Spinal cord (tissue), 10 donors: Measurements from ENCODE around the gene GCM1. TPM values are rescaled to one million over a fixed set of nuclear protein-coding genes. Genes with fewer than 3 reads are reported as not detected.
A peak's percentile ranks its signal among the peaks of the same experiment; 100 is the strongest.

Source experiments
- DNase-seq, 6 donors: peaks; one replicate each; pipeline versions ENCODE4 v3.0.0 to v3.0.0-alpha.2; 2013 to 2015; ENCODE audit warnings: low spot score in 6 of 6, low read depth in 4 of 6
- H3K27ac ChIP-seq: one replicate; pipeline ENCODE4 v1.5.1; 2013; ENCODE audit warnings: low read depth, low read length, control low read depth
- H3K27me3 ChIP-seq: one replicate; pipeline ENCODE4 v1.6.1; 2013; ENCODE audit warnings: low read length; ENCODE audit not compliant: control insufficient read depth, insufficient read depth
- H3K36me3 ChIP-seq: one replicate; pipeline ENCODE4 v1.6.1; 2013; ENCODE audit warnings: low read length; ENCODE audit not compliant: control insufficient read depth, insufficient read depth
- H3K4me1 ChIP-seq: one replicate; pipeline ENCODE4 v1.6.1; 2013; ENCODE audit warnings: low read length; ENCODE audit not compliant: control insufficient read depth, insufficient read depth
- H3K4me3 ChIP-seq: one replicate; pipeline ENCODE4 v1.5.1; 2013; ENCODE audit warnings: low read depth, low read length, control low read depth
- H3K9me3 ChIP-seq: one replicate; pipeline ENCODE4 v1.6.1; 2013; ENCODE audit warnings: low read length; ENCODE audit not compliant: control insufficient read depth, insufficient read depth
- WGBS: methylation state at CpG from one replicate; pipeline ENCODE4 v1.1.5; 2013; ENCODE audit warnings: missing lambda C conversion rate; ENCODE audit not compliant: insufficient coverage; 5-methylcytosine and 5-hydroxymethylcytosine counted together
- polyA plus RNA-seq, 2 donors: library from polyadenylated mRNA; unstranded; fragments of 120-200 nt; gene quantifications; one replicate each; pipeline ENCODE4 v1.2.1, GENCODE V29; 2013; ENCODE audit not compliant: insufficient read length in 2 of 2
- small RNA-seq: library from RNA; depleted of rRNA; stranded (forward); fragments of <200 nt; gene quantifications from one replicate; pipeline ENCODE3, GENCODE V24; 2014; ENCODE audit warnings: low replicate concordance
- total RNA-seq, 2 donors: library from RNA; depleted of rRNA in 1 of 2; stranded (reverse); fragments of 120-200 nt in 1 of 2; fragments of >200 nt in 1 of 2; gene quantifications; one replicate each; pipeline versions ENCODE4 v1.2.3 to v1.2.4, GENCODE V29; 2013 to 2014
- donor health status: healthy.

GCM1 gene
- total and polyA plus RNA-seq, 4 donors: 0.11 TPM; not detected in 3

- no peak for DNase-seq
- peaks cover 34% of the 10 kb centered on the region for H3K36me3 ChIP-seq
- no peak overlapping the region for H3K4me3 ChIP-seq
- no peak overlapping the region for H3K27ac ChIP-seq
- no peaks in the 10 kb centered on the region for H3K4me1 ChIP-seq
- H3K9me3 ChIP-seq: no peaks in the 10 kb centered on the region
- H3K27me3 ChIP-seq: no peaks in the 10 kb centered on the region
- WGBS: 100% methylated on average over 1 of the region's 3 CpGs
Measured at GRCh38 chr6:53095270-53095669, 53.4 kb downstream of the GCM1 start.

DNA sequence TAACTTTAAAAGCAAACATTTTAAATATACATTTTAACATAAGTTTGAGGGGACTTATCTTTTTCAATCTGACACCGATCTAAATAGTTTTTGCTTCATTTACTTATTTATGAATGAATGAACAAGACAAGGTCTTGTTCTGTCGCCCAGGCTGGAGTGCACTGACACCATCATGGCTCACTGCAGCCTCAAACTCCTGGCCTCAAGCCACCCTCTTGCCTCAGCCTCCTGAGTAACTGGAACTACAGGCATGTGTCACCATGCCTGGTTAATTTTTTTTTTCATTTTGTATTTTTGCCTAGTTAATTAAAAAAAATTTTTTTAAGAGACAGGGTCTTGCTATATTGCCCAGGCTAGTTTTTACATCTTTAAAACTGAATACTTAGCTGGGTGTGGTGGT is 58.1 kb downstream of the GCM1 start:
- no peak overlapping the region for H3K4me3 ChIP-seq
- no peaks in the 10 kb centered on the region for H3K9me3 ChIP-seq
- H3K4me1 ChIP-seq: no peaks in the 10 kb centered on the region
- H3K27ac ChIP-seq: no peak overlapping the region
- DNase-seq: peak in 1 of 6 donors; percentile 9
- peaks cover 39% of the 10 kb centered on the region for H3K36me3 ChIP-seq
- no CpG with 5 or more reads among the region's 2 CpGs for whole genome bisulfite sequencing
- H3K27me3 ChIP-seq: no peaks in the 10 kb centered on the region

- no peak for DNase-seq
- no peak overlapping the region for H3K4me3 ChIP-seq
- peaks cover 39% of the 10 kb centered on the region for H3K36me3 ChIP-seq
- H3K4me1 ChIP-seq: no peaks in the 10 kb centered on the region
- H3K27me3 ChIP-seq: no peaks in the 10 kb centered on the region
- H3K9me3 ChIP-seq: no peaks in the 10 kb centered on the region
- H3K27ac ChIP-seq: no peak overlapping the region
Measured at GRCh38 chr6:53089948-53090347, 58.7 kb downstream of the GCM1 start.

DNA sequence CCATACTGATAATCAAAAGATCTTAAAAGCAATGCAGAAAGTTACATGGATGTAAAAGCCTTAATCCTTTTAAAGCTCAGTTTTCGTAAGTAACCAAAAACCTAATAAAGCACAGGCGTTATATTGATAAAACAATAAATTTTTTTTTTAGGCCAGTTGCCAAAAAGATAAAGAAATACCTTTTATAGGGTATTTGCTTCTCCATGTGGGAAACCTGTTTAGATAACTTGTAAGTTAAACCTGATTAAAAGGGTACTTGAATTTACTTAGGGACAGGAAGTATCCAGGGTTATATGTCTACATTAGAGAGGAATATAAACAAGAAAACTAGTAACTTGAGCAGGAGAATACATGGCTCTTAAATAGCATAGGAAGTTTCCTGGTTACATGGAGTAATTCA is 62.3 kb downstream of the GCM1 start:
- no peak for DNase-seq
- Histone ChIP-seq H3K27ac (no peak overlapping the region), H3K4me3 (no peak overlapping the region), H3K9me3 (no peaks in the 10 kb centered on the region), H3K4me1 (no peaks in the 10 kb centered on the region), H3K36me3 (peaks cover 37% of the 10 kb centered on the region), H3K27me3 (no peaks in the 10 kb centered on the region)
- WGBS: no CpG with 5 or more reads among the region's 2 CpGs

DNA sequence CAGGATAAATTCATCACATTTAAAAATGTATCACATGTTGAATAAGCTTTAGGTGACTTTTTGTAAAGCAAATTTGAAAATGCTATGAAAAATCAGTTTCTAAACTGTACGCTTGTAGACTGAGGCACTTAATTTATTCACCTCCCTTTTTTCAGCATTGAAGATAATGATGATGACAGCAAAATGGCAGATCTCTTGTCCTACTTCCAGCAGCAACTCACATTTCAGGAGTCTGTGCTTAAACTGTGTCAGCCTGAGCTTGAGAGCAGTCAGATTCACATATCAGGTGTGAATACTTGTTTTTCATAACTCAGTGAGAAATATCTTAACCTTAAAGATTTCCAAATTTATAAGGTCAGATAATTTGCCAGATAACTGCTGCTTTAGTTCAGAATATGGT is 67.8 kb downstream of the GCM1 start:
- Histone ChIP-seq H3K36me3 (peaks cover 21% of the 10 kb centered on the region), H3K4me1 (no peaks in the 10 kb centered on the region)
- no CpG with 5 or more reads among the region's 1 CpG for WGBS

More for the DNA sequence above, 67.8 kb downstream of the GCM1 start:
- Histone ChIP-seq H3K27ac (no peak overlapping the region), H3K4me3 (no peak overlapping the region), H3K27me3 (no peaks in the 10 kb centered on the region), H3K9me3 (no peaks in the 10 kb centered on the region)
- no peak for DNase-seq

Small RNA genes within 50 kb of the gene (small RNA-seq; reads per million reads assigned to genes)
- gene RN7SL244P (not detected), gene RNU6-464P (not detected)

Other genes with a start within 250 kb of the GCM1 start
- 1 to 10 TPM in 1 of 2 donors, not detected in 1; 4.4 TPM for gene GSTA3, start 239.1 kb downstream of the GCM1 start, total RNA-seq
- gene GSTA3, start 239.1 kb downstream of the GCM1 start, polyA plus RNA-seq: not detected
- gene GSTA4, start 153.6 kb downstream of the GCM1 start, total RNA-seq: 100 to 1,000 TPM in 1 of 2 donors, 10 to 100 TPM in 1; 98.8 to 112 TPM
- gene GSTA4, start 153.6 kb downstream of the GCM1 start, polyA plus RNA-seq: 100 to 1,000 TPM; 135 to 177 TPM
- gene CILK1, start 87.0 kb downstream of the GCM1 start, total RNA-seq: 10 to 100 TPM; 15.2 to 23.5 TPM
- 10 to 100 TPM; 20.5 to 43.1 TPM for gene CILK1, start 87.0 kb downstream of the GCM1 start, polyA plus RNA-seq
- gene FBXO9, start 83.4 kb downstream of the GCM1 start, total RNA-seq: 10 to 100 TPM; 67.7 to 79.7 TPM
- 100 to 1,000 TPM; 127 to 132 TPM for gene FBXO9, start 83.4 kb downstream of the GCM1 start, polyA plus RNA-seq
- gene ELOVL5, start 200.1 kb upstream of the GCM1 start, total RNA-seq: 10 to 100 TPM; 65.0 to 89.7 TPM
- 10 to 100 TPM; 85.6 to 99.5 TPM for gene ELOVL5, start 200.1 kb upstream of the GCM1 start, polyA plus RNA-seq